ENCODE measurements around the gene CD40. TPM values are rescaled to one million over a fixed set of nuclear protein-coding genes. Genes with fewer than 3 reads are reported as not detected.
A peak's percentile ranks its signal among the peaks of the same experiment; 100 is the strongest.

Gene CD40
- total RNA-seq, 4 donors from 2014 or later: 12.0 to 17.5 (median 15.9) TPM

DNA sequence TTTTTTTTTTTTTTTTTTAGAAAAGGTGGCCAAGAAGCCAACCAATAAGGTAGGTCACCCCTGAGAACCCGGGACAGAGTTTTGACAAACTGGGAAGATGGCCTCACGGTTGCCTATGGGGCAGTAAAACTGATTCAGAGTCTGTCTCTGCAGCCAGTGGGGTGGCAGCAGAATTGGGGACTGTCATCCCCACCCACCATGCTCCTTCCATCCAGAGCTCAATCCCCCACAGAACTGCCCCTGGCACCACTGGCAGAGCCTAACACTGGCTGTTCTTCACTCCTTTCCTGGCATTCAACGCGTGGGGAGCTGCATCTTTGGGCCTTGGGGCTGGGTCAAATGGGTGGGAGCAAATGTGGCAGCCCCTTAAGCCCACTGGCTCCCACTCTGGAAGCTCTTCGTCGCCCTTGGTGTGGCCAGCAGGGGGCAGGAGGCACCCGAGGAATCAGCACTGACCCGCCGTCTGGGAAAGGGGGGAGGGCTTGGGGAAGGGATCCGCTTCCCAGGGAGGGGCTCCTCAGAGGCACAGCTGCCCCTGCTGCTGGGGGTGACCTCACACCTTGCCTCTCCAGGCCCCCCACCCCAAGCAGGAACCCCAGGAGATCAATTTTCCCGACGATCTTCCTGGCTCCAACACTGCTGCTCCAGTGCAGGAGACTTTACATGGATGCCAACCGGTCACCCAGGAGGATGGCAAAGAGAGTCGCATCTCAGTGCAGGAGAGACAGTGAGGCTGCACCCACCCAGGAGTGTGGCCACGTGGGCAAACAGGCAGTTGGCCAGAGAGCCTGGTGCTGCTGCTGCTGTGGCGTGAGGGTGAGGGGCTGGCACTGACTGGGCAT, 10.4 kb downstream of the CD40 start:
- DNase-seq (ENCODE audit: low spot score in 2 of 2): no peak
- TF ChIP-seq, protein P1, sequence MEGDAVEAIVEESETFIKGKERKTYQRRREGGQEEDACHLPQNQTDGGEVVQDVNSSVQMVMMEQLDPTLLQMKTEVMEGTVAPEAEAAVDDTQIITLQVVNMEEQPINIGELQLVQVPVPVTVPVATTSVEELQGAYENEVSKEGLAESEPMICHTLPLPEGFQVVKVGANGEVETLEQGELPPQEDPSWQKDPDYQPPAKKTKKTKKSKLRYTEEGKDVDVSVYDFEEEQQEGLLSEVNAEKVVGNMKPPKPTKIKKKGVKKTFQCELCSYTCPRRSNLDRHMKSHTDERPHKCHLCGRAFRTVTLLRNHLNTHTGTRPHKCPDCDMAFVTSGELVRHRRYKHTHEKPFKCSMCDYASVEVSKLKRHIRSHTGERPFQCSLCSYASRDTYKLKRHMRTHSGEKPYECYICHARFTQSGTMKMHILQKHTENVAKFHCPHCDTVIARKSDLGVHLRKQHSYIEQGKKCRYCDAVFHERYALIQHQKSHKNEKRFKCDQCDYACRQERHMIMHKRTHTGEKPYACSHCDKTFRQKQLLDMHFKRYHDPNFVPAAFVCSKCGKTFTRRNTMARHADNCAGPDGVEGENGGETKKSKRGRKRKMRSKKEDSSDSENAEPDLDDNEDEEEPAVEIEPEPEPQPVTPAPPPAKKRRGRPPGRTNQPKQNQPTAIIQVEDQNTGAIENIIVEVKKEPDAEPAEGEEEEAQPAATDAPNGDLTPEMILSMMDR (IDR thresholded peaks at IDR 0.05): no peak
- TF ChIP-seq POLR2A (IDR thresholded peaks at IDR 0.05): no peak
- intact Hi-C loops (cut with DNase I; ENCODE audit: low total_unique reads): no loop called here
- H3K4me3 ChIP-seq (ENCODE audit: low read depth, poor library complexity, severe bottlenecking): no peak overlapping the region
- WGBS, 2 donors: 43% methylated on average over 10 to 12 of the region's 16 CpGs

DNA sequence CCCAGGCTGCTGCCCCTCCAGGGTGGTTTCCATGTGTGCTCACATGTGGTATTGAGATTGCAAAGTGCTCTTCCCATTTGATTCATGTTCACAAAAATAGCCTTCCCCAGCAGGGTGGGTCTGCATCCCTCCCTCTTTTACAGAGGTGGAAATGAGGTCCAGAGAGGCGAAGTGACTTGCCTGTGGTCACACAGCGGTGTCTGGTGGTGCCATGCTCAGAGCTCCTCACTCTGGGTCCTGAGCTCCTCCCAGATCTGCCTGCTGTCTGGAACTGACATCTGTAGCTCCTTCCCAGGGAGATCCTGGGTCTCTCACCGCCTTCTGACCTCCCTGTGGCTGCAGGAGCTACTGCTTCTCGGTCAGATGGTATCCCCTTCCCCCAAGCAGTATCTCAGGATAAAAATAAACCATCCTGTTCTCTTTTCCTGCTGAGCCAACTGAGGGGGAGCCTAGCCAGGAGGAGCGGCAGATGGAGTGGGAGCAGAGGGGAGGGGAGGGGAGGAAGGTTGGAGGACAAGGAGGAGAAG, 11.9 kb downstream of the CD40 start:
- H3K4me3 ChIP-seq (ENCODE audit: low read depth, poor library complexity, severe bottlenecking): no peak overlapping the region
- WGBS, 2 donors: 19 to 31% methylated on average over 4 to 5 of the region's 5 CpGs
- DNase-seq (ENCODE audit: low spot score in 2 of 2): no peak
- intact Hi-C loops (cut with DNase I; ENCODE audit: low total_unique reads): loop anchor here (10.0 kb wide), 1 partner anchor 215 kb away; no protein-coding TSS in a partner anchor
- TF ChIP-seq, protein P1 (IDR thresholded peaks at IDR 0.05): no peak
- TF ChIP-seq POLR2A (IDR thresholded peaks at IDR 0.05): no peak

DNA sequence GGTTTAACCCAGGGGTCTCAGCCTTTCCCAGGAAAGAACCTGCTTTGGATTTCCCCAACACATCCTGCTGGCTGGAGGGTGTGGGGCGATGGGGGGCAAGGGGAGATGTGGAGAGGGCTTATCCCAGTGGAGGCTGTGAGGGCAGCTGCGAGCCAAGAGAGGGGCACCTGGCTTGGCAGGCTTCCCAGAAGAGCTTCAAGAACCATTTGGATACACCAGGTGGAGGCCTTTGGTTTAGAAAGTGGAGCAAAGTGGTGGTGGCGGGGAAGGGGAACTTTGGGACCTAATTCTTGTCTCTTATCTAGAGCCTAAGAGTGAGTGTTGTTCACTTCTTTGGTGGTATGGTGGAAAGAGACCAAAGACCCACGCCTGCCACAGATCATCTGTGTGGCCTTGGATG, 12.4 kb downstream of the CD40 start:
- 51 to 54% methylated on average over 4 of the region's 4 CpGs for WGBS, 2 donors
- DNase-seq (ENCODE audit: low spot score in 2 of 2): no peak
- no peak for TF ChIP-seq POLR2A (IDR thresholded peaks at IDR 0.05)
- TF ChIP-seq, protein P1 (IDR thresholded peaks at IDR 0.05): no peak
- H3K4me3 ChIP-seq (ENCODE audit: low read depth, poor library complexity, severe bottlenecking): no peak overlapping the region
- intact Hi-C loops (cut with DNase I; ENCODE audit: low total_unique reads): loop anchor here (10.0 kb wide), 1 partner anchor 214 kb away; no protein-coding TSS in a partner anchor

DNA sequence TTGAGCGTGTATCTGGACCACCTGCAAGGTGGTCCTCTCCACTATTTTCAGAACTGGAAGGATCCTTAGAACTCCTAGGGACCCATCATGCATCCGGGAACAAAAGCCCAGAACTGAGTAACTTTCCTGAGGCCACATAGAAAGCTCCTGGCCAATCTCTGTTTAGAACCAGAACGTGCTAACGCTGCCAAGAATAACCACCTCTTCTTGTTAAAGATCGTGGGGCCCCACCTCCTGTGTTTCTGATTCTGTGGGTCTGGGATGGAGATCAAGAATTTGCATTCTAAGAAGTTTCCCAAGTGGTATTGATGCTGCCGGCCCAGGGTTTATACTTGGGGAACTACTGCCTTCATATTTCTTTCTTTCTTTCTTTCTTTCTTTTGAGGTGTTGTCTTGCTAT, 13.3 kb downstream of the CD40 start:
- 19 to 26% methylated on average over 6 of the region's 6 CpGs for WGBS, 2 donors
- TF ChIP-seq, protein P1 (IDR thresholded peaks at IDR 0.05): no peak
- TF ChIP-seq POLR2A (IDR thresholded peaks at IDR 0.05): no peak
- no peak overlapping the region for H3K4me3 ChIP-seq (ENCODE audit: low read depth, poor library complexity, severe bottlenecking)
- intact Hi-C loops (cut with DNase I; ENCODE audit: low total_unique reads): loop anchor here (10.0 kb wide), 1 partner anchor 213 kb away; no protein-coding TSS in a partner anchor
- DNase-seq (ENCODE audit: low spot score in 2 of 2): no peak

DNA sequence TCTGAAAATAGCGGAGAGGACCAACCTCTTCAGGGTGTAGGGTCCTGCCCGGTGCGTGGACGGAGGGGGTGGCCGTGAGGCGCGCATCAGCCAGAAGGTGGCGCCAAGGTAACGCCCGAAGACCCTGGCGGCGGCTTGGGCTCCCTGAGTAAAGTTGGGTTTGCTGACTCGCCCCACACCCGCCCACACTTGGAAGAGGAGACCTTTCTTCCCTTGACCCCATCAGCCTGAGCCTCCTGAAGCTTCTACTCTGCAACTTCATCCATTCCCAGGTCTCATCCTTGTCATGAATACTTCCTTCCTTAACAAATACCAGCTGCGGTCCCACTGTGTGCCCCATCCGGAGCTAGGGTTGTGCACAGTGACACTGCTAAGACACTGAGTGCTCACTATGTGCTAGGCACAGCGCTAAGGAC, 14.6 kb downstream of the CD40 start:
- 9 to 14% methylated on average over 17 of the region's 17 CpGs for WGBS, 2 donors
- H3K4me3 ChIP-seq (ENCODE audit: low read depth, poor library complexity, severe bottlenecking): no peak overlapping the region
- no peak for TF ChIP-seq POLR2A (IDR thresholded peaks at IDR 0.05)
- TF ChIP-seq, protein P1 (IDR thresholded peaks at IDR 0.05): peak in 1 of 3 donors; percentile 35
- DNase-seq (ENCODE audit: low spot score in 2 of 2): peak; percentile 34 to 93
- intact Hi-C loops (cut with DNase I; ENCODE audit: low total_unique reads): loop anchor here (10.0 kb wide), 1 partner anchor 212 kb away; no protein-coding TSS in a partner anchor
